Neural progenitor cell (in vitro differentiated cells): ENCODE measurements around the gene TSPAN3. TPM values are rescaled to one million over a fixed set of nuclear protein-coding genes. Genes with fewer than 3 reads are reported as not detected.
A peak's percentile ranks its signal among the peaks of the same experiment; 100 is the strongest.

Source experiments
- DNase-seq: peaks from one replicate; pipeline ENCODE4 v3.0.0-alpha.2; 2016; ENCODE audit warnings: low spot score
- H2AFZ ChIP-seq: fragments of 200-600 bp; sonication (generic); replicated peaks from 2 replicates; pipeline ENCODE4 v1.6.1; 2016; ENCODE audit warnings: antibody characterized with exemption
- H3F3A ChIP-seq: fragments of 200-600 bp; sonication (generic); 2 replicates; pipeline ENCODE4 v1.6.1; 2016; ENCODE audit warnings: antibody characterized with exemption, low read depth
- H3K27ac ChIP-seq: fragments of 200-600 bp; sonication (generic); 2 replicates; pipeline ENCODE4 v1.5.1; 2016; ENCODE audit warnings: mild to moderate bottlenecking
- H3K27me3 ChIP-seq: fragments of 200-600 bp; sonication (generic); 2 replicates; pipeline ENCODE4 v1.6.1; 2016; ENCODE audit warnings: mild to moderate bottlenecking, moderate library complexity
- H3K36me3 ChIP-seq: fragments of 200-600 bp; sonication (generic); 2 replicates; pipeline ENCODE4 v1.5.1; 2016
- H3K4me1 ChIP-seq: fragments of 200-600 bp; sonication (generic); 2 replicates; pipeline ENCODE4 v1.6.1; 2016; ENCODE audit warnings: mixed run types
- H3K4me2 ChIP-seq: fragments of 200-600 bp; sonication (generic); 2 replicates; pipeline ENCODE4 v1.6.1; 2016
- H3K4me3 ChIP-seq: fragments of 200-600 bp; sonication (generic); 2 replicates; pipeline ENCODE4 v1.5.1; 2016
- H3K79me2 ChIP-seq: fragments of 200-600 bp; sonication (generic); 2 replicates; pipeline ENCODE4 v1.6.1; 2016; ENCODE audit warnings: low read depth
- H3K9ac ChIP-seq: fragments of 200-600 bp; sonication (generic); 2 replicates; pipeline ENCODE4 v1.6.1; 2016
- H3K9me3 ChIP-seq: fragments of 200-600 bp; sonication (generic); 2 replicates; pipeline ENCODE4 v1.5.1; 2016; ENCODE audit warnings: low read depth
- H4K20me1 ChIP-seq: fragments of 200-600 bp; sonication (generic); 2 replicates; pipeline ENCODE4 v1.6.1; 2016; ENCODE audit warnings: low read depth
- H3K27ac Mint-ChIP-seq: 3 replicates; pipeline ENCODE4 v1.8.0; 2021; ENCODE audit warnings: mixed read lengths
- H3K27me3 Mint-ChIP-seq: 2 replicates; pipeline ENCODE4 v1.8.0; 2022; ENCODE audit warnings: low read depth, mild to moderate bottlenecking, inconsistent platforms, moderate library complexity, mixed read lengths; ENCODE audit not compliant: insufficient read depth
- H3K36me3 Mint-ChIP-seq: 3 replicates; pipeline ENCODE4 v1.8.0; 2021; ENCODE audit warnings: mixed read lengths
- H3K4me1 Mint-ChIP-seq: 3 replicates; pipeline ENCODE4 v1.8.0; 2021; ENCODE audit warnings: mixed read lengths
- H3K4me3 Mint-ChIP-seq: 3 replicates; pipeline ENCODE4 v1.8.0; 2021; ENCODE audit warnings: mild to moderate bottlenecking, moderate library complexity, mixed read lengths
- H3K9me3 Mint-ChIP-seq: 3 replicates; pipeline ENCODE4 v1.8.0; 2020; ENCODE audit warnings: mixed read lengths
- CTCF ChIP-seq: fragments of 200-600 bp; sonication (generic); IDR thresholded peaks from 2 replicates; pipeline ENCODE4 v1.5.1; 2017; ENCODE audit warnings: antibody characterized with exemption, mild to moderate bottlenecking
- EZH2 ChIP-seq: fragments of 200-600 bp; sonication (generic); IDR thresholded peaks from 2 replicates; pipeline ENCODE4 v1.6.1; 2017; ENCODE audit warnings: antibody characterized with exemption, mild to moderate bottlenecking, moderate library complexity
- EZH2phosphoT487 ChIP-seq: fragments of 200-600 bp; sonication (generic); IDR thresholded peaks from 2 replicates; pipeline ENCODE4 v1.6.1; 2017; ENCODE audit warnings: antibody characterized with exemption
- total RNA-seq: library from RNA; depleted of rRNA; stranded (reverse); fragments of >200 nt; gene quantifications from 2 replicates; pipeline ENCODE4 v1.2.3, GENCODE V29; 2015; ENCODE audit warnings: low replicate concordance

The TSPAN3 gene
- total RNA-seq, 1 donor from 2014 or later, result 474 TPM

- H3K36me3 ChIP-seq, result no peaks in the 10 kb centered on the region
- no peaks in the 10 kb centered on the region for H3F3A ChIP-seq
- H3K4me1 ChIP-seq, result no peaks in the 10 kb centered on the region
Measured at GRCh38 chr15:77023576-77024272, 47.2 kb downstream of the TSPAN3 start.

GRCh38 chr15:77022646-77023575 lies 48.0 kb downstream of the TSPAN3 start:
- Mint-ChIP-seq H3K27ac (peak overlapping the region; percentile 60), H3K27me3 (peaks cover 15% of the 10 kb centered on the region), H3K9me3 (no peaks in the 10 kb centered on the region), H3K4me3 (peak overlapping the region; percentile 69), H3K36me3 (no peaks in the 10 kb centered on the region), H3K4me1 (peaks cover 4% of the 10 kb centered on the region)
- Histone ChIP-seq H3K9ac (no peak overlapping the region), H3K27ac (no peak overlapping the region), H2AFZ (no peak overlapping the region), H3K36me3 (no peaks in the 10 kb centered on the region), H3K4me1 (no peaks in the 10 kb centered on the region), H3K79me2 (no peaks in the 10 kb centered on the region), H3K9me3 (no peaks in the 10 kb centered on the region), H3F3A (no peaks in the 10 kb centered on the region), H3K4me2 (no peak overlapping the region), H4K20me1 (no peaks in the 10 kb centered on the region), H3K27me3 (no peaks in the 10 kb centered on the region), H3K4me3 (no peak overlapping the region)
- DNase-seq, result no peak
- TF ChIP-seq CTCF (no peak), EZH2 (no peak), EZH2phosphoT487 (no peak)

More at GRCh38 chr15:77023576-77024272, 47.2 kb downstream of the TSPAN3 start:
- Histone ChIP-seq H3K9me3 (no peaks in the 10 kb centered on the region), H3K27me3 (no peaks in the 10 kb centered on the region), H3K4me2 (no peak overlapping the region), H3K9ac (no peak overlapping the region), H3K4me3 (no peak overlapping the region), H3K79me2 (no peaks in the 10 kb centered on the region), H2AFZ (peak overlapping the region; percentile 30), H3K27ac (no peak overlapping the region), H4K20me1 (no peaks in the 10 kb centered on the region)
- TF ChIP-seq EZH2, result no peak
- no peak for TF ChIP-seq CTCF
- TF ChIP-seq EZH2phosphoT487, result no peak
- peaks cover 15% of the 10 kb centered on the region for H3K27me3 Mint-ChIP-seq
- no peaks in the 10 kb centered on the region for H3K9me3 Mint-ChIP-seq
- DNase-seq, result no peak
- no peaks in the 10 kb centered on the region for H3K36me3 Mint-ChIP-seq
- H3K4me1 Mint-ChIP-seq, result peaks cover 4% of the 10 kb centered on the region
- H3K27ac Mint-ChIP-seq, result peak overlapping the region; percentile 60
- H3K4me3 Mint-ChIP-seq, result peak overlapping the region; percentile 69

- no peak overlapping the region for H3K4me3 Mint-ChIP-seq
- Histone ChIP-seq H3F3A (no peaks in the 10 kb centered on the region), H3K9ac (no peak overlapping the region), H3K36me3 (no peaks in the 10 kb centered on the region), H3K9me3 (no peaks in the 10 kb centered on the region), H3K27me3 (no peaks in the 10 kb centered on the region), H4K20me1 (no peaks in the 10 kb centered on the region), H3K4me1 (no peaks in the 10 kb centered on the region), H3K79me2 (no peaks in the 10 kb centered on the region), H3K27ac (no peak overlapping the region), H3K4me3 (no peak overlapping the region), H3K4me2 (no peak overlapping the region), H2AFZ (no peak overlapping the region)
- H3K27me3 Mint-ChIP-seq, result peaks cover 12% of the 10 kb centered on the region
- no peak for DNase-seq
- peak overlapping the region; percentile 50 for H3K27ac Mint-ChIP-seq
- no peaks in the 10 kb centered on the region for H3K36me3 Mint-ChIP-seq
- H3K9me3 Mint-ChIP-seq, result no peaks in the 10 kb centered on the region
- TF ChIP-seq CTCF (no peak), EZH2 (no peak), EZH2phosphoT487 (no peak)
- H3K4me1 Mint-ChIP-seq, result peaks cover 4% of the 10 kb centered on the region
Measured at GRCh38 chr15:77021803-77022381, 49.0 kb downstream of the TSPAN3 start.
